Measurements from ENCODE around the gene UBE2N. TPM values are rescaled to one million over a fixed set of nuclear protein-coding genes. Genes with fewer than 3 reads are reported as not detected.

The UBE2N gene
- total and polyA plus RNA-seq, 10 of the 15 experiments (the other 5 are each of a cell fraction or from before 2014, with no cell fraction given), result 243 to 945 (median 443) TPM

- Histone ChIP-seq H2AFZ (ENCODE audit: control insufficient read depth, low read depth, low read length) (no peak overlapping the region), H3K79me2 (ENCODE audit: control insufficient read depth, insufficient read depth, low read length) (peaks cover 38% of the 10 kb centered on the region), H3K4me2 (ENCODE audit: control insufficient read depth, insufficient read depth) (no peak overlapping the region), H3K4me1 (ENCODE audit: control insufficient read depth, insufficient read depth, low read length) (peaks cover 9% of the 10 kb centered on the region), H3K9ac (ENCODE audit: control insufficient read depth, insufficient read depth, low read length) (no peak overlapping the region), H3K27me3 (replicated peaks in 1 of 2; ENCODE audit: control insufficient read depth in 2 of 2, insufficient read depth in 2 of 2, low read length in 1 of 2) (no peaks in the 10 kb centered on the region), H3K36me3 (ENCODE audit: control insufficient read depth in 2 of 2, insufficient read depth in 2 of 2, low read length in 1 of 2) (no peaks in the 10 kb centered on the region), H4K20me1 (ENCODE audit: control insufficient read depth, insufficient read depth) (no peaks in the 10 kb centered on the region), H3K4me3 (no peak overlapping the region), H3K27ac (ENCODE audit: control insufficient read depth, insufficient read depth) (no peak overlapping the region), H3K9me3 (replicated peaks; ENCODE audit: control insufficient read depth, insufficient read depth, low read length) (no peaks in the 10 kb centered on the region)
- intact Hi-C loops (cut with micrococcal nuclease; ENCODE audit: unreplicated experiment) (no loop called here), in situ Hi-C loops (cut with MboI) (no loop called here)
- ChIA-PET POLR2A (interaction anchor here (1.0 to 1.9 kb wide), 4 partner anchors 19 to 35 kb away, joined by 3 to 6 read pairs (median 4); no protein-coding TSS in a partner anchor), RAD21 (ENCODE audit: unreplicated experiment) (interaction anchor here (1.4 to 1.8 kb wide), 3 partner anchors 23 to 658 kb away, joined by 3 to 6 read pairs (median 4); no protein-coding TSS in a partner anchor), CTCF (interaction anchor here (0.6 to 4.6 kb wide), 5 partner anchors 15 to 658 kb away, joined by 4 to 17 read pairs (median 6); no protein-coding TSS in a partner anchor), SMC1A (ENCODE audit: uncharacterized antibody, unreplicated experiment) (interaction anchor here (0.9 to 2.0 kb wide), 5 partner anchors 9 to 304 kb away, joined by 3 to 8 read pairs (median 4); partner anchors contain the start of gene MRPL42)
- no TSS peak for BruUV-seq (replicated peaks)
- no peak for ATAC-seq
- no peak for FAIRE-seq
- 22% methylated on average over 4 of the region's 4 CpGs for WGBS (ENCODE audit: insufficient coverage, insufficient replicate concordance, low lambda C conversion rate, missing lambda C conversion rate)
- no peak for TF ChIP-seq PKNOX1 (IDR thresholded peaks at IDR 0.05)
- TF ChIP-seq RELA (IDR thresholded peaks at IDR 0.05; ENCODE audit: borderline replicate concordance, partially characterized antibody), result no peak
- TF ChIP-seq PBX3 (IDR thresholded peaks at IDR 0.05; ENCODE audit: insufficient replicate concordance, low read depth, low read length), result no peak
- TF ChIP-seq RCOR1 (conservative IDR thresholded peaks at IDR 0.05; ENCODE audit: low read depth, low read length), result no peak
- no peak for TF ChIP-seq IRF5 (IDR thresholded peaks at IDR 0.05; ENCODE audit: borderline replicate concordance)
- TF ChIP-seq ZNF592 (IDR thresholded peaks at IDR 0.05), result no peak
- TF ChIP-seq EED (IDR thresholded peaks at IDR 0.05; ENCODE audit: low read depth), result no peak
- no peak for TF ChIP-seq ZNF217 (IDR thresholded peaks at IDR 0.05)
- no peak for TF ChIP-seq POU2F2 (IDR thresholded peaks at IDR 0.05; ENCODE audit: borderline replicate concordance, low read depth, low read length)
- no peak for TF ChIP-seq ESRRA (IDR thresholded peaks at IDR 0.05; ENCODE audit: low read length)
- no peak for DNase-seq (ENCODE audit: low read depth, low spot score)
These were observed 1.8 kb upstream of the UBE2N start for GRCh38 chr12:93443576-93443975.
